ENCODE data around the gene TRIP4. TPM values are rescaled to one million over a fixed set of nuclear protein-coding genes. Genes with fewer than 3 reads are reported as not detected.

TRIP4 gene
- total RNA-seq, 2 donors from 2014 or later, result 11.7 to 15.5 TPM

- ATAC-seq (no peak), DNase-seq (no peak)
- Histone ChIP-seq H3K27me3 (no peaks in the 10 kb centered on the region), H3K9me3 (no peaks in the 10 kb centered on the region), H3K27ac (no peak overlapping the region), H3K4me1 (peaks cover 8% of the 10 kb centered on the region), H3K4me3 (no peak overlapping the region), H3K36me3 (replicated peaks in 1 of 2; ENCODE audit: insufficient read depth in 1 of 2, low read depth in 2 of 2) (no peaks in the 10 kb centered on the region)
- intact Hi-C loops (cut with DNase I), result no loop called here
- TF ChIP-seq, protein P1, sequence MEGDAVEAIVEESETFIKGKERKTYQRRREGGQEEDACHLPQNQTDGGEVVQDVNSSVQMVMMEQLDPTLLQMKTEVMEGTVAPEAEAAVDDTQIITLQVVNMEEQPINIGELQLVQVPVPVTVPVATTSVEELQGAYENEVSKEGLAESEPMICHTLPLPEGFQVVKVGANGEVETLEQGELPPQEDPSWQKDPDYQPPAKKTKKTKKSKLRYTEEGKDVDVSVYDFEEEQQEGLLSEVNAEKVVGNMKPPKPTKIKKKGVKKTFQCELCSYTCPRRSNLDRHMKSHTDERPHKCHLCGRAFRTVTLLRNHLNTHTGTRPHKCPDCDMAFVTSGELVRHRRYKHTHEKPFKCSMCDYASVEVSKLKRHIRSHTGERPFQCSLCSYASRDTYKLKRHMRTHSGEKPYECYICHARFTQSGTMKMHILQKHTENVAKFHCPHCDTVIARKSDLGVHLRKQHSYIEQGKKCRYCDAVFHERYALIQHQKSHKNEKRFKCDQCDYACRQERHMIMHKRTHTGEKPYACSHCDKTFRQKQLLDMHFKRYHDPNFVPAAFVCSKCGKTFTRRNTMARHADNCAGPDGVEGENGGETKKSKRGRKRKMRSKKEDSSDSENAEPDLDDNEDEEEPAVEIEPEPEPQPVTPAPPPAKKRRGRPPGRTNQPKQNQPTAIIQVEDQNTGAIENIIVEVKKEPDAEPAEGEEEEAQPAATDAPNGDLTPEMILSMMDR (IDR thresholded peaks at IDR 0.05), result no peak
- TF ChIP-seq POLR2A (IDR thresholded peaks at IDR 0.05), result no peak
- WGBS, 2 donors, result 70 to 76% methylated on average over 2 of the region's 2 CpGs
Observed at GRCh38 chr15:64474846-64475245, 87.2 kb downstream of the TRIP4 start.

- Histone ChIP-seq H3K36me3 (replicated peaks in 1 of 2; ENCODE audit: insufficient read depth in 1 of 2, low read depth in 2 of 2) (no peaks in the 10 kb centered on the region), H3K4me1 (peaks cover 14% of the 10 kb centered on the region), H3K27ac (no peak overlapping the region), H3K27me3 (no peaks in the 10 kb centered on the region), H3K9me3 (no peaks in the 10 kb centered on the region), H3K4me3 (no peak overlapping the region)
- DNase-seq (no peak), ATAC-seq (no peak)
- intact Hi-C loops (cut with DNase I), result no loop called here
- 80 to 81% methylated on average over 1 of the region's 1 CpG for WGBS, 2 donors
- TF ChIP-seq, protein P1 (IDR thresholded peaks at IDR 0.05), result no peak
Observed at GRCh38 chr15:64476550-64476949, 88.9 kb downstream of the TRIP4 start.

DNA sequence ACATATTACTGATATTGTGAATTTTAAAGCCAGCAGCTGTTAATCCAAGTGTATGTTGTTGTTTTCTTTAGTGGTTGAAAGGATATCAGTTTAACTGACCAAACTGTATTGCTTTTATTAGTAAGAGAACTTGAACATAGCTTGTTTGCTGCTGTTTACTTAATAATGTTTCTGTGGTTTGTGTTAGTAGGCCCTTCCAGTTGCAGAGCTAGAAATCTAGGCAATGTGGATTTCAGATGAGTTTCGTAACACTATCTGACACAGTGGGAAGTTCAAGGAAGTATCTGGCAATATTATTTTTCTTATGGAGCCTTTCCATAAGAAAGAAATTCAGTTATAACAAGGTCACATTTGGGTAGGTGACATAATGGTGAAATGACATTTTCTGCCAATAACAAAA is 91.2 kb downstream of the TRIP4 start:
- Histone ChIP-seq H3K27me3 (no peaks in the 10 kb centered on the region), H3K27ac (no peak overlapping the region), H3K9me3 (no peaks in the 10 kb centered on the region), H3K36me3 (replicated peaks in 1 of 2; ENCODE audit: insufficient read depth in 1 of 2, low read depth in 2 of 2) (no peaks in the 10 kb centered on the region), H3K4me3 (no peak overlapping the region), H3K4me1 (peaks cover 32% of the 10 kb centered on the region)
- 0 to 8% methylated on average over 1 of the region's 1 CpG for WGBS, 2 donors
- DNase-seq, result no peak
- TF ChIP-seq, protein P1 (IDR thresholded peaks at IDR 0.05), result no peak
- TF ChIP-seq POLR2A (IDR thresholded peaks at IDR 0.05), result no peak
- ATAC-seq, result no peak
- intact Hi-C loops (cut with DNase I), result no loop called here

GRCh38 chr15:64480891-64481290 is 93.3 kb downstream of the TRIP4 start:
- H3K27me3 ChIP-seq, result no peaks in the 10 kb centered on the region
- no peak overlapping the region for H3K4me3 ChIP-seq
- WGBS, 2 donors, result 26 to 32% methylated on average over 4 of the region's 4 CpGs
- intact Hi-C loops (cut with DNase I), result no loop called here
- ATAC-seq (no peak), DNase-seq (no peak)
- TF ChIP-seq POLR2A (IDR thresholded peaks at IDR 0.05), result no peak
- TF ChIP-seq, protein P1 (IDR thresholded peaks at IDR 0.05), result no peak
- no peaks in the 10 kb centered on the region for H3K36me3 ChIP-seq (replicated peaks in 1 of 2; ENCODE audit: insufficient read depth in 1 of 2, low read depth in 2 of 2)
- H3K4me1 ChIP-seq, result peaks cover 35% of the 10 kb centered on the region
- no peaks in the 10 kb centered on the region for H3K9me3 ChIP-seq
- no peak overlapping the region for H3K27ac ChIP-seq

DNA sequence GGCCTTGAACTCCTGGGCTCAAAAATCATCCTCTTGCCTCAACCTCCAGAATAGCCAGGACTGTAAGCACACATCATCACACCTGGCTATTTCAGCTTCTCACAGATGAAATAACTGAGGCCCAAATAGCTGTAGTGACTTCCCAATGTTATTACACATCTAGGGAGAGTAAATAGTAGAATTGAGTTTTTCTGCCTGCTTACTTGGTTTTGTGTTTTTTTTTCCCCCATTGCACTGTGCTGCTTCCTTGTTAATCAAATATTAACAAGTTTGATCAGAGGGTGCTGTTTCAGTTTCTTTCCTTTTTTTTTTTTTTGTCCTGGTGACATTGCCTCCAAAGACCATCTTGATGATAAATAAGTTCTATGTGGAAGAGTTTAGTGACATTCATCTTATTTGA is 96.1 kb downstream of the TRIP4 start:
- DNase-seq (no peak), ATAC-seq (no peak)
- TF ChIP-seq, protein P1 (IDR thresholded peaks at IDR 0.05), result no peak
- no peak for TF ChIP-seq POLR2A (IDR thresholded peaks at IDR 0.05)
- peak overlapping the region in 2 of 4 donors; percentile 24 to 52 for H3K27ac ChIP-seq
- peaks cover 30% of the 10 kb centered on the region for H3K4me1 ChIP-seq
- intact Hi-C loops (cut with DNase I), result no loop called here
- no peaks in the 10 kb centered on the region for H3K9me3 ChIP-seq
- no peaks in the 10 kb centered on the region for H3K27me3 ChIP-seq
- H3K36me3 ChIP-seq (replicated peaks in 1 of 2; ENCODE audit: insufficient read depth in 1 of 2, low read depth in 2 of 2), result no peaks in the 10 kb centered on the region
- H3K4me3 ChIP-seq, result no peak overlapping the region

Measured in body of pancreas (tissue), 4 donors.